RWPE1 (cell line): ENCODE measurements around the gene CRELD1.

Source experiments
- CTCF ChIA-PET: fragments of 350-600 bp; sonication (Branson Sonifier 250); formaldehyde crosslinking; extraction: SDS; loops from one replicate; lab custom pipeline; 2021; lab: Yijun Ruan, JAX
- POLR2A ChIA-PET: fragments of 400-600 bp; formaldehyde crosslinking; extraction: SDS; loops from one replicate; lab custom pipeline; 2020; ENCODE audit warnings: antibody characterized with exemption; ENCODE audit not compliant: low non-redundant PET; lab: Yijun Ruan, JAX
- DNase-seq: peaks from one replicate; pipeline ENCODE4 v3.0.0; 2012; ENCODE audit warnings: low spot score
- H3K27ac ChIP-seq: fragments of 450-650 bp; 2 replicates; pipeline ENCODE4 v1.5.1; 2017
- CTCF ChIP-seq: fragments of 450-650 bp; conservative IDR thresholded peaks from 2 replicates; pipeline ENCODE4 v1.5.1; 2017; ENCODE audit warnings: low read depth, mild to moderate bottlenecking

CRELD1 gene

GRCh38 chr3:9978710-9979305 is 45.2 kb downstream of the CRELD1 start:
- H3K27ac ChIP-seq: peak overlapping the region; percentile 37
- CTCF ChIA-PET: no interaction called here
- TF ChIP-seq CTCF: no peak
- POLR2A ChIA-PET: no interaction called here
- DNase-seq: no peak

GRCh38 chr3:9980251-9980650 is 46.6 kb downstream of the CRELD1 start:
- H3K27ac ChIP-seq: no peak overlapping the region; the same call in 1 of the 2 replicates
- DNase-seq: no peak
- ChIA-PET CTCF (no interaction called here), POLR2A (no interaction called here)
- TF ChIP-seq CTCF: no peak

GRCh38 chr3:9986230-9986725 is 52.6 kb downstream of the CRELD1 start:
- ChIA-PET CTCF (interaction anchor here (1.0 kb wide), 1 partner anchor 40 kb away, joined by 5 read pairs; no protein-coding TSS in a partner anchor), POLR2A (no interaction called here)
- peak overlapping the region; percentile 77 for H3K27ac ChIP-seq
- TF ChIP-seq CTCF: no peak
- DNase-seq: no peak

GRCh38 chr3:9994086-9994844 is 60.6 kb downstream of the CRELD1 start:
- ChIA-PET CTCF (no interaction called here), POLR2A (no interaction called here)
- H3K27ac ChIP-seq: peak overlapping the region; percentile 61
- no peak for DNase-seq
- no peak for TF ChIP-seq CTCF
